C4-2B (cell line): ENCODE measurements around the gene HAAO.

Source experiments
- ZFX ChIP-seq: fragments of 450-650 bp; IDR thresholded peaks from 2 replicates; pipeline ENCODE4 v1.6.1; 2017
- TF ChIP-seq, protein P1 (sequence below): fragments of 450-650 bp; conservative IDR thresholded peaks from 2 replicates; pipeline ENCODE4 v1.5.1; 2017; ENCODE audit warnings: mild to moderate bottlenecking

DNA sequence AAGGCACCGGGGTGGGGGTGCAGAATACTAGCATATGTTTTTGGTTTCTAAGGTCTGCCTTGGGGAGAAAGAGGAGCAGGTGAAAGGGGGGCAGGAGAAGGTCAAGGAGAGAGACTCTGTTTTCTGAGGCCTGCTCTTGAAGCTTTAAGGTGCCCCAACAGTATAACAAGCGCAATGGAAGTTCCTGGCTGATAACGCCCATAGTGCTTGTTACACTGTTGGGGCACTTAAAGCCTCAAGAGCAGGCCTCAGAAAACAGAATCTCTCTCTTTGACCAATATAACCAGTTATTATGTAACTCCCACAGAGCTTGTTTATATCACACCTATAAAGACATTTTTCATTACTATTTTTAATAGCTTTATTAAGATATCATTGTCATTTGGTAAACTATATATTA, 45.0 kb downstream of the HAAO start:
- TF ChIP-seq, protein P1, sequence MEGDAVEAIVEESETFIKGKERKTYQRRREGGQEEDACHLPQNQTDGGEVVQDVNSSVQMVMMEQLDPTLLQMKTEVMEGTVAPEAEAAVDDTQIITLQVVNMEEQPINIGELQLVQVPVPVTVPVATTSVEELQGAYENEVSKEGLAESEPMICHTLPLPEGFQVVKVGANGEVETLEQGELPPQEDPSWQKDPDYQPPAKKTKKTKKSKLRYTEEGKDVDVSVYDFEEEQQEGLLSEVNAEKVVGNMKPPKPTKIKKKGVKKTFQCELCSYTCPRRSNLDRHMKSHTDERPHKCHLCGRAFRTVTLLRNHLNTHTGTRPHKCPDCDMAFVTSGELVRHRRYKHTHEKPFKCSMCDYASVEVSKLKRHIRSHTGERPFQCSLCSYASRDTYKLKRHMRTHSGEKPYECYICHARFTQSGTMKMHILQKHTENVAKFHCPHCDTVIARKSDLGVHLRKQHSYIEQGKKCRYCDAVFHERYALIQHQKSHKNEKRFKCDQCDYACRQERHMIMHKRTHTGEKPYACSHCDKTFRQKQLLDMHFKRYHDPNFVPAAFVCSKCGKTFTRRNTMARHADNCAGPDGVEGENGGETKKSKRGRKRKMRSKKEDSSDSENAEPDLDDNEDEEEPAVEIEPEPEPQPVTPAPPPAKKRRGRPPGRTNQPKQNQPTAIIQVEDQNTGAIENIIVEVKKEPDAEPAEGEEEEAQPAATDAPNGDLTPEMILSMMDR, result no peak
- TF ChIP-seq ZFX, result no peak
